ENCODE data around the gene ZNF592. TPM values are rescaled to one million over a fixed set of nuclear protein-coding genes. Genes with fewer than 3 reads are reported as not detected.

ZNF592 gene
- total and polyA plus RNA-seq, 2 of the 13 experiments (the other 11 are each of a cell fraction or from before 2014, with no cell fraction given): 8.2 to 9.8 TPM

- TF ChIP-seq ZNF687 (CRISPR knock-in tag; IDR thresholded peaks at IDR 0.05): peak; percentile 92
- no peak for TF ChIP-seq POLR2AphosphoS2 (IDR thresholded peaks at IDR 0.05; ENCODE audit: low read depth, low read length)
- peak; percentile 69 for TF ChIP-seq ZMYM3 (CRISPR knock-in tag; IDR thresholded peaks at IDR 0.05)
- TF ChIP-seq SMYD3 (CRISPR knock-in tag; IDR thresholded peaks at IDR 0.05): 0 out of 2 replicates have a peak, but pooled peaks have one; percentile 65
- 0 out of 2 replicates have a peak, but pooled peaks have one; percentile 31 for TF ChIP-seq HMGXB3 (CRISPR knock-in tag; IDR thresholded peaks at IDR 0.05; ENCODE audit: borderline replicate concordance)
- TF ChIP-seq ZNF703 (CRISPR knock-in tag; IDR thresholded peaks at IDR 0.05; ENCODE audit: borderline replicate concordance): no peak
- peak; percentile 79; the same call in 1 of the 2 replicates for TF ChIP-seq ZNF710 (CRISPR knock-in tag; IDR thresholded peaks at IDR 0.05; ENCODE audit: borderline replicate concordance)
- TF ChIP-seq SRSF1 (optimal IDR thresholded peaks at IDR 0.05; ENCODE audit: low read depth, low read length): peak; percentile 52
- TF ChIP-seq, protein P1, sequence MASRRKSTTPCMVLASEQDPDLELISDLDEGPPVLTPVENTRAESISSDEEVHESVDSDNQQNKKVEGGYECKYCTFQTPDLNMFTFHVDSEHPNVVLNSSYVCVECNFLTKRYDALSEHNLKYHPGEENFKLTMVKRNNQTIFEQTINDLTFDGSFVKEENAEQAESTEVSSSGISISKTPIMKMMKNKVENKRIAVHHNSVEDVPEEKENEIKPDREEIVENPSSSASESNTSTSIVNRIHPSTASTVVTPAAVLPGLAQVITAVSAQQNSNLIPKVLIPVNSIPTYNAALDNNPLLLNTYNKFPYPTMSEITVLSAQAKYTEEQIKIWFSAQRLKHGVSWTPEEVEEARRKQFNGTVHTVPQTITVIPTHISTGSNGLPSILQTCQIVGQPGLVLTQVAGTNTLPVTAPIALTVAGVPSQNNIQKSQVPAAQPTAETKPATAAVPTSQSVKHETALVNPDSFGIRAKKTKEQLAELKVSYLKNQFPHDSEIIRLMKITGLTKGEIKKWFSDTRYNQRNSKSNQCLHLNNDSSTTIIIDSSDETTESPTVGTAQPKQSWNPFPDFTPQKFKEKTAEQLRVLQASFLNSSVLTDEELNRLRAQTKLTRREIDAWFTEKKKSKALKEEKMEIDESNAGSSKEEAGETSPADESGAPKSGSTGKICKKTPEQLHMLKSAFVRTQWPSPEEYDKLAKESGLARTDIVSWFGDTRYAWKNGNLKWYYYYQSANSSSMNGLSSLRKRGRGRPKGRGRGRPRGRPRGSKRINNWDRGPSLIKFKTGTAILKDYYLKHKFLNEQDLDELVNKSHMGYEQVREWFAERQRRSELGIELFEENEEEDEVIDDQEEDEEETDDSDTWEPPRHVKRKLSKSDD (CRISPR knock-in tag; IDR thresholded peaks at IDR 0.05; ENCODE audit: low read depth): no peak
- no peak for TF ChIP-seq STAT5B (CRISPR knock-in tag; IDR thresholded peaks at IDR 0.05)
These were observed 747 bp upstream of the ZNF592 start (continued) for GRCh38 chr15:84747416-84748273.
